HFF-Myc (cell line): ENCODE measurements around the gene MRAS.

Experiments used
- DNase-seq: peaks from one replicate; pipeline ENCODE4 v3.0.0-alpha.2; 2011; ENCODE audit warnings: low read depth; ENCODE audit errors: extremely low read depth
- H3K4me3 ChIP-seq: replicated peaks from 2 replicates; pipeline ENCODE4 v1.5.1; 2011; ENCODE audit warnings: low read depth, mild to moderate bottlenecking, control low read depth, low read length
- CTCF ChIP-seq: IDR thresholded peaks from 2 replicates; pipeline ENCODE4 v1.5.1; 2012; ENCODE audit warnings: mild to moderate bottlenecking, low read depth, low read length, control low read depth; ENCODE audit errors: missing control alignments

The MRAS gene

GRCh38 chr3:138359919-138360868, 11.8 kb downstream of the MRAS start:
- no peak overlapping the region for H3K4me3 ChIP-seq
- no peak for TF ChIP-seq CTCF
- DNase-seq: no peak

- no peak for DNase-seq
- no peak overlapping the region for H3K4me3 ChIP-seq
- TF ChIP-seq CTCF: no peak
Measured at GRCh38 chr3:138360869-138361525, 12.6 kb downstream of the MRAS start.

DNA sequence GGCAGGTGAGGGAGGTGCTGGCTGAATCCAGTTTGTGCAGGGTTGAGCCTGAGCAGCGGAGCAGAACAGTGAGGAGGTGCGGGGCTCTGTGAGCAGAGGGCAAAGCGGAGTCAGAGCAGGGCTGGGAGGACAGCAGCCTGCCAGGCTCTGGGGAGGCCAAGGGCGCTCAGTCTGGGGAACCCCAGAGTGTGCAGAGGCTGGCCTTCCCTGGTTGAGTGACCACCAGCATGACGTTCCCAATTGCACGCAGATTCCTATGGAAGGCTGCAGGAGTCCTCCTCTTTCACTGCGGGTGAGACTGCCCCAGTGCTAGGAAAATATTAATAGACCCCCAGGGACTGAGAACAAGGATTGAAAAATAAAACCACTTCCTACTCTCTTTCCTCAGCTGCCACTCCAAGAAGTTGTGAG, 13.2 kb downstream of the MRAS start:
- no peak for DNase-seq
- H3K4me3 ChIP-seq: no peak overlapping the region
- no peak for TF ChIP-seq CTCF

GRCh38 chr3:138362538-138362937, 14.2 kb downstream of the MRAS start:
- no peak for TF ChIP-seq CTCF
- no peak for DNase-seq
- no peak overlapping the region for H3K4me3 ChIP-seq

- no peak for DNase-seq
- H3K4me3 ChIP-seq: no peak overlapping the region
- no peak for TF ChIP-seq CTCF
Measured at GRCh38 chr3:138363322-138363721, 14.9 kb downstream of the MRAS start.

GRCh38 chr3:138364356-138365252, 16.2 kb downstream of the MRAS start:
- TF ChIP-seq CTCF: no peak
- no peak for DNase-seq
- H3K4me3 ChIP-seq: no peak overlapping the region
